Coronary artery (tissue), 2 donors: ENCODE measurements around the gene MRGPRX1.

ENCODE experiments used
- DNase-seq: peaks from one replicate; pipeline ENCODE4 v3.0.0-alpha.2; 2017; ENCODE audit warnings: low spot score
- H3K27ac ChIP-seq, 2 donors: fragments of 200-600 bp; sonication (generic); one replicate each; pipeline ENCODE4 v1.5.1; 2016 to 2019
- H3K4me3 ChIP-seq: fragments of 200-600 bp; sonication (generic); 2 replicates; pipeline ENCODE4 v1.5.1; 2016; ENCODE audit warnings: mild to moderate bottlenecking, moderate library complexity
- CTCF ChIP-seq: fragments of 200-600 bp; sonication (generic); IDR thresholded peaks from one replicate; pipeline ENCODE4 v1.5.1; 2019; ENCODE audit warnings: antibody characterized with exemption

The MRGPRX1 gene

GRCh38 chr11:18939314-18939713 lies at the start of gene MRGPRX1:
Gene MRGPRX1, minus strand, starts transcription at chr11:18939414. Its CDS starts 4,630 bp downstream, at chr11:18934784.
- DNase-seq: no peak
- Histone ChIP-seq H3K27ac (no peak within 1 kb of the TSS), H3K4me3 (no peak within 1 kb of the TSS)
- TF ChIP-seq CTCF: no peak

- Histone ChIP-seq H3K4me3 (no peak overlapping the region), H3K27ac (no peak overlapping the region)
- no peak for DNase-seq
- TF ChIP-seq CTCF: no peak
Measured at GRCh38 chr11:18987454-18988231, 48.4 kb upstream of the MRGPRX1 start.

GRCh38 chr11:18986744-18987143 lies 47.5 kb upstream of the MRGPRX1 start:
- no peak overlapping the region for H3K4me3 ChIP-seq
- no peak for TF ChIP-seq CTCF
- DNase-seq: no peak
- no peak overlapping the region for H3K27ac ChIP-seq

GRCh38 chr11:18981897-18982296 lies 42.7 kb upstream of the MRGPRX1 start:
- Histone ChIP-seq H3K4me3 (no peak overlapping the region), H3K27ac (no peak overlapping the region)
- TF ChIP-seq CTCF: no peak
- DNase-seq: no peak

- DNase-seq: no peak
- TF ChIP-seq CTCF: no peak
- no peak overlapping the region for H3K4me3 ChIP-seq
- no peak overlapping the region for H3K27ac ChIP-seq
Measured at GRCh38 chr11:18974192-18974591, 35.0 kb upstream of the MRGPRX1 start.

GRCh38 chr11:18972336-18972735 lies 33.1 kb upstream of the MRGPRX1 start:
- no peak for TF ChIP-seq CTCF
- DNase-seq: no peak
- Histone ChIP-seq H3K4me3 (no peak overlapping the region), H3K27ac (no peak overlapping the region)

GRCh38 chr11:18969720-18970119 lies 30.5 kb upstream of the MRGPRX1 start:
- H3K4me3 ChIP-seq: no peak overlapping the region
- no peak for TF ChIP-seq CTCF
- DNase-seq: no peak
- H3K27ac ChIP-seq: no peak overlapping the region
